Glomerular visceral epithelial cell (primary cell): ENCODE results near the gene CASKIN2.

ENCODE experiments used
- DNase-seq: peaks from one replicate; pipeline ENCODE4 v3.0.0-alpha.2; 2016; ENCODE audit errors: extremely low spot score

The CASKIN2 gene

DNA sequence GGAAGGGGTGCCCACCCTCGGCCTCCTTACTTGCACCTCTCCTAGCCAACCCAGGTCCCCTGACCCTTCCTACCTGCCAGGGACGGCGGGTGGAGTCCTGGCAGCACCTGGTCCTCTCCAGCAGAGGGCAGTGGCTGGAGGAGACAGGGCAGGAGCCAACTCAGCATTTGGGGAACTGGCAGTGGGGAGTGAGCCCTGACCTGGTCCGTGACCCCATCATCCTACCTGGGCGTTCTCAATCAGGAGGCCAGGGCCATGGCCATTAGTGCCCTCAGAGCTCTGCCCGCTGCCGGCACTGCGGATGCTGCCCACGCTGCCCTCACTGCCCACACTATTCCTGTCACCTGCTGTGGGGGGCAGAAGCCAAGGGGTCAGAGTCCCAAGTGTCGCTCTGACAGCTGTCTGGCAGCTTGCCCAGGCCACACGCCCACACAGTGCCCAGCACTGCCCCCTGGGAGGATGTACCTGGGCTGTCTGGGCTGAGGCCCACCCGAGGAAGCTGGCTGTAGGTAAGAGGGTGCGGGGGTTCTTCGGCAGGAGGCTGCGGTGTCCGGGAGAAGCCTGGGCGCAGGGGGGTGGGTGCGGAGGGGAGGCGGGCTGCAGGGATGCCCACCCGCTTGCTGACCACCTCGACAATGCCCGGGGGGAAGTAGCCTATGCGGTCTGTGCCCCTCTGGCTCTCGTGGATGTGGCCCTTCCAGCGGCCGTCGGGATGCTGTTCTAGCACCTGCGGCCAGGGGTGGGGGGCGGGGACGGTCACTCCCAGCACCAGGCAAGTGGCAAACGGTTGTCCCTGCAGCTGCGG lies 10.8 kb downstream of the CASKIN2 start:
- DNase-seq: peak; percentile 30

- DNase-seq: no peak
Measured at GRCh38 chr17:75503976-75504346, 11.4 kb downstream of the CASKIN2 start.

DNA sequence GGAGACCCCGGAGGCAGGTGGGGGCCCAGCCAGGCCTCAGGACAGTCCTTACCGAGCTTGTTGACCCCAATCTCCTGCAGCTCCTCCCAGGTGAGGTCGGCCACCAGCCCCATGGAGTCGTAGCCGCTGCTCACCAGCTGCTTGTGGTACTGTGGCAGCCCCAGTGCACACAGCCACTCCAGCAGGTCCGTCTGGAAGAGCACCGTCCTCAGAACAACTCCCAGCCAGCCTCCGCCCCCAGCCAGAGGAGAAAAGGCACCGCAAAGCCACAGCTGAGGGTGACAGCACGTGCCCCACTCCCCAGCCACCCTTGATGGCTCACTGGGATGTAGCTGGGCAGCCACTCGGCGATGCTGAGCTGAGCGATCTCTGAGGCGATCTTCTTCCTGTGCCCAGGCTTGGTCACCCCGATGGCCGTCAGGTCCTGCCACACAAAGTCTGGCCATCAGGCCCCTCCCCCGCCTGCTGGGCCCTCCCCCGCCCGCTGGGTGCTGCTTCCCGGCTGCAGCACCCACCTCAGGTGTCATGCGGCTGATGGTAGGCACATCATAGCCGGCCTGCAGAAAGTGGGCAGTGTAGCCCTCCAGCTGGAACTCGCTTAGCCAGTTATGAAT lies 11.9 kb downstream of the CASKIN2 start:
- no peak for DNase-seq

DNA sequence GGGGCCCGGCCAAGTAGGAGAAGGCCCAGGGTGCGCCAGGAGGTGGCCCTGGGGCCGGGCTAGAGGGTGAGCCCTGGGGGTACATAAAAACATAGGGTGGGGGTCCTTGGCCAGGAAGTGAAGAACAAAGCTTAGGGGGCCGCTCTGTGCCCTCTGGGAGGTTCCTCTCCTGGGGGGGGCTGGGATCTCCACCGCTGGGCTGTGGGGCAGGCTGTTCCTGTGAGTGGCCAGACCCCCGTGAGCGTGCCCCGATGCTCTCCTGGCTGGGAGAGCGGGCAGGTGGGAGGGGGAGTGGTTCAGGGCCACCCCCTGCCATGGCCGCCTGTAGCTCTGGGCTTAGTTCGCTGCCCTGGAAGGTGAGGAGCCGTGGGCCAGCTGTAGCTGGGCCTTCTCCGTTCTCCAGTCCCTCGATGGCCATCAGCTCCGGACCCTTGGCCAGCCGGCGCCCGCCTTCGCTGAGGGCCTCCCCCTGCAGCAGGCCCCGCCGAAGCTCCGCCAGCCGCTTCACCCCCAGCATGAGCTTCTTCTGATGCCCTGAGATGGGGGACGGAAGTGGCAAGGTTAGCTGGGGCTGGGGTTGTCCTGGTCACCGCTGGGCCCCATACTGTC lies 12.5 kb downstream of the CASKIN2 start:
- DNase-seq: no peak

DNA sequence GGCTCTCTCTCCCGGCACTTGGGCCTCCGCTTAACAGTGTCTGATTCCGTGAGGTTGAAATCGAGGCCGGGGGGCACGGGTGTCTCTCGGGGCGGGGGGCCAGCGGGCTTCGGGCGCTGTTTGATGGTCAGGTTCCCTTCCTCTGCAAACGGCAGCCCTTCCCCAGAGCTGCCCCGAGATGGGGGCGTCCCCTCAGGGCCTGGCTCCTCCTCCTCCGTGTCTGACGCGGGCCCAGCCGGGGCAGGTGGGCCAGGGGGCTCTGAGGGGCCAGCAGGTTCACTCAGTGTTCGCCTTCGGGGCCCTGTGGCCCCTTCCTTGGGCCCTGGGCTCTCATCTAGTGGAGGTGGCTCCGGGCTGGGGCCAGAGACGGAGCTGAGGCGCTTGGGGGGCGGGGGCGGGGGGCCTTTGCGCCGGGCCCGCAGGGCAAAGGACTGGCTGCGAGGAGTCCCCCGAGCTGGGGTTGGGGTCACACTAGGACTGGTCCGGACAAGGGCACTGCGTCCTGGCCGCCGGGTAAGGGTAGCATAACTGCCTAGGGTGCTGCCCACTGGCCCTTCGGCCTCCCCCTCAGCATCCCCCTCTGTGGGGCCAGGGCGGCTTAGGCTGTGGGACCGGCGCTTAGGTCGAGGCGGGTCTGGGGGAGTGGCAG lies 13.1 kb downstream of the CASKIN2 start:
- no peak for DNase-seq

GRCh38 chr17:75501378-75502071 lies 13.8 kb downstream of the CASKIN2 start:
- no peak for DNase-seq

- no peak for DNase-seq
Measured at GRCh38 chr17:75500419-75501216, 14.7 kb downstream of the CASKIN2 start.

DNA sequence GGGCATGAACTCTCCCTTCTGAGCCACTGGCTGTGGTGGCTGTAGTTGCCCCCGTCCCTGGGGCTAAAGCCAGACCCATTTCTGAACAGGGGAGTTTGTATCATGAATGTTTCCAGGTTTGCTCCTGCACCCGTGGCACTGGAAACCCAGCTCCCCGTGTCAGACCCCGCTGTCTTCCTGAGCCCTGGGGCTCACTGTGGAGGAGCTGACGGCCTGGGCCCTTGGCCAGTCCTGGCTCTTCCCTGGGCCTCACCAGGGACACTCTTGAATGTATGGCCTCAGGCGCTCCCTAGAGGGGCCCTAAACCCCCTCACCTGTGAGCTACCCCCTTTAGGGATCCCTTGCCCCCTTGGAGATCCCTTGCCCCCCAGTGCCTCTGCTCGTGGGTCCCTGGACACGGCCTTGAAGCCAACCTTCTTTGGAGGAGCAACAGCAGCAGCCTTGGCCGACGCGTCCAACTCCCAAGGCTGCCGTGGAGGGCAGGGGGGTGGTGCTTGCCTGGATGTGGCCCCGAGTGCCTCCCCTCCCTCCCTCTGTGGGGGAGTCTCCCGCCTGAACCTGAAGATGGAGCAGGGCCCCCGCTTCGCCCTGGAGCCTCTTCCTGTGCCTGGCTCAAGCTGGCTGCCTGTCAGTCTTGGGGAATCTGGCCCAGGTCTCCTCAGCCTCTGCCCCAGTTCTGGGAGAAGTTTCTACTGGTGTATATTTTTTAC lies 15.9 kb downstream of the CASKIN2 start:
- DNase-seq: no peak

GRCh38 chr17:75498726-75499213 lies 16.6 kb downstream of the CASKIN2 start:
- no peak for DNase-seq

DNA sequence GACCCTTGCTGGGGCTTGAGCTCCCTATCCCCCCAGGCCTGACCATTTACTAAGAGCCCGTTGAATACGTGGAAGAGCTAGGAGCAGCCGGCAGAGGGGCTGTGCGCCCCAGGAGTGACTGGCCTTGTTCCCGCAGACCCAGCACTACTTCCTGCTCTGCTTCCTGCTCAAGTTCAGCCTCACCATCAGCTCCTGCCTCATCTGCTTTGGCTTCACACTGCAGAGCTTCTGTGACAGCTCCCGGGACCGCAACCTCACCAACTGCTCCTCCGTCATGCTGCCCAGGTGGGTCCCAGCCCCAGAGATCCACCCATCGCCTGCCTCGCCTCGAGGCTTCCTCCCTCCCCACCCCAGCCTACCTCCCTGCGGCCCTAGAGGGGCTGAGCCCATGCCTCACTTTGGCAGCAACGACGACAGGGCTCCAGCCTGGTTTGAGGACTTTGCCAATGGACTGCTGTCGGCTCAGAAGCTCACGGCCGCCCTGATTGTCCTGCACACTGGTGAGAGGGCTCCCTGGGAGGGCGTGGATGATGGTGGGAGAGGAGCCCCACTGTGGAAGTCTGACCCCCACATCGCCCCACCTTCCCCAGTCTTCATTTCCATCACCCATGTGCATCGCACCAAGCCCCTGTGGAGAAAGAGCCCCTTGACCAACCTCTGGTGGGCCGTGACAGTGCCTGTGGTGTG lies 17.2 kb downstream of the CASKIN2 start:
- DNase-seq: no peak

DNA sequence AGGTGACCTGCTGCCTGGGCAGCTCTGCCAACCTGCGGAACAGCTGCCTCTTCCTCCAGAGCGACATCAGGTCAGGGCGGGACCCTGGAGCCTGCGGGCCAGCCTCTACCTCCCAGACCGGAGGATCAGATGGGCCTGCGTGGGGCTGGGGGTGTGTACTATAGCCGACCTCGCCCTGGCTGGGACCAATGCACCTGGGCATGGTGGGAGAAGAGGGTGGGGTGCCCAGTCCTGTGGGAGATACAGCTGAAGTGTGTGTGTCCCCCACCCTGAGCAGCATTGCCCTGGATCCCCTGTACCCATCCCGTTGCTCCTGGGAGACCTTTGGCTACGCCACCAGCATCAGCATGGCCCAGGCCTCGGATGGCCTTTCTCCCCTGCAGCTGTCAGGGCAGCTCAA lies 19.3 kb downstream of the CASKIN2 start:
- DNase-seq: no peak

DNA sequence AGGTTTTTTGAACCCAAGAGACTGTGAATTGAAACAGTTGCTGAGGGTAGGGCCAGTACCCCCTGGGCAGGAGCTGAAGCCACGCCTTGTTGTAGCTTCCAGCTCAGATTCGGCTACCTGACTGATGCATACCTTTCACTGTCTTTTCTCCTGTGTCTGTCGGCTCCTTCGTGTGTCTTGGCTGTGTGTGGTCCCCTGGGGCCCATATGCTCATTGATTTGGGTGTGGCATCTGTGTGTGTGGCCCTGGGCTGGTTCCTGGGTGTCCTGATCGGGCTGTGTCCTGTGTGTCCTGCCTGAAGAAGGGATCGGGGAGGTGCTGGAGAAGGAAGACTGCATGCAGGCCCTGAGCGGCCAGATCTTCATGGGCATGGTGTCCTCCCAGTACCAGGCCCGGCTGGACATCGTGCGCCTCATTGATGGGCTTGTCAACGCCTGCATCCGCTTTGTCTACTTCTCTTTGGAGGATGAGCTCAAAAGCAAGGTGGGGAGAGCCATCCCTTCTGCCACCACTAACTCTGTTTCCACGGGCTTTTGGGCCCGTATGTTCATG lies 20.9 kb downstream of the CASKIN2 start:
- DNase-seq: no peak

- DNase-seq: no peak
Measured at GRCh38 chr17:75493476-75494129, 21.7 kb downstream of the CASKIN2 start.

- no peak for DNase-seq
Measured at GRCh38 chr17:75492555-75493168, 22.7 kb downstream of the CASKIN2 start.

GRCh38 chr17:75491680-75492079 lies 23.7 kb downstream of the CASKIN2 start:
- no peak for DNase-seq

GRCh38 chr17:75490953-75491649 lies 24.2 kb downstream of the CASKIN2 start:
- DNase-seq: no peak

GRCh38 chr17:75490173-75490743 lies 25.1 kb downstream of the CASKIN2 start:
- no peak for DNase-seq
